DND-41 (cell line): ENCODE measurements around the gene RYR3.

Experiments
- ATAC-seq: fragments of 200-7000 bp; cut with Tn5 transposase; 3 replicates; pipeline ENCODE4 v1.9.1; 2021; ENCODE audit warnings: low read depth; ENCODE audit not compliant: insufficient read depth
- DNase-seq: peaks from one replicate; pipeline ENCODE4 v3.0.0-alpha.2; 2020
- H2AFZ ChIP-seq: 2 replicates; pipeline ENCODE4 v1.6.0; 2012; ENCODE audit warnings: low read depth, low read length
- H3K27ac ChIP-seq: 2 replicates; pipeline ENCODE4 v1.5.1; 2012; ENCODE audit warnings: low read length, inconsistent platforms
- H3K27me3 ChIP-seq: fragments of 200-600 bp; sonication (generic); 2 replicates; pipeline ENCODE4 v1.6.0; 2012; ENCODE audit warnings: low read length, mild to moderate bottlenecking, inconsistent platforms; ENCODE audit not compliant: insufficient read depth, poor library complexity
- H3K36me3 ChIP-seq: 2 replicates; pipeline ENCODE4 v1.5.1; 2012; ENCODE audit warnings: low read length, inconsistent platforms; ENCODE audit not compliant: insufficient read depth
- H3K4me1 ChIP-seq: 2 replicates; pipeline ENCODE4 v1.5.1; 2012; ENCODE audit warnings: mild to moderate bottlenecking, low read length; ENCODE audit not compliant: insufficient read depth
- H3K4me2 ChIP-seq: 2 replicates; pipeline ENCODE4 v1.6.0; 2012; ENCODE audit warnings: mild to moderate bottlenecking, moderate library complexity, low read length, inconsistent platforms; ENCODE audit not compliant: insufficient read depth
- H3K4me3 ChIP-seq, 2 experiments: fragments of 200-600 bp in 1 of 2; shearing (Covaris generic) in 1 of 2; 2 replicates each; pipeline ENCODE4 v1.5.1; 2012 to 2016; ENCODE audit warnings: inconsistent platforms in 2 of 2, low read length in 2 of 2, mild to moderate bottlenecking in 2 of 2, low read depth in 1 of 2, moderate library complexity in 1 of 2
- H3K79me2 ChIP-seq: 2 replicates; pipeline ENCODE4 v1.6.0; 2012; ENCODE audit warnings: low read length, inconsistent platforms; ENCODE audit not compliant: insufficient read depth
- H3K9ac ChIP-seq: 2 replicates; pipeline ENCODE4 v1.6.0; 2012; ENCODE audit warnings: low read depth, mild to moderate bottlenecking, inconsistent platforms, low read length, moderate library complexity
- H3K9me3 ChIP-seq: 2 replicates; pipeline ENCODE4 v1.5.1; 2012; ENCODE audit warnings: low read length, moderate library complexity, mild to moderate bottlenecking, inconsistent platforms; ENCODE audit not compliant: insufficient read depth, severe bottlenecking
- H4K20me1 ChIP-seq: 2 replicates; pipeline ENCODE4 v1.6.0; 2012; ENCODE audit warnings: low read length; ENCODE audit not compliant: insufficient read depth
- CTCF ChIP-seq: IDR thresholded peaks from 2 replicates; pipeline ENCODE4 v1.5.1; 2012; ENCODE audit warnings: borderline replicate concordance, low read length, moderate library complexity, mild to moderate bottlenecking; ENCODE audit not compliant: poor library complexity, severe bottlenecking; ENCODE audit errors: extremely low read depth
- EZH2 ChIP-seq: IDR thresholded peaks from 3 replicates; pipeline ENCODE4 v1.6.1; 2012; ENCODE audit warnings: borderline replicate concordance, low read depth, mild to moderate bottlenecking, moderate library complexity, low read length, inconsistent platforms; ENCODE audit not compliant: severe bottlenecking

RYR3 gene

GRCh38 chr15:33310481-33311311, at the start of gene RYR3:
RYR3 (plus strand) TSS chr15:33310967; CDS start chr15:33311046, 79 bp downstream.
- no peaks in the 10 kb centered on the region for H3K36me3 ChIP-seq
- H3K4me1 ChIP-seq: no peaks in the 10 kb centered on the region
- DNase-seq: no peak
- no peaks in the 10 kb centered on the region for H3K79me2 ChIP-seq
- TF ChIP-seq CTCF (no peak), EZH2 (no peak)
- H3K9me3 ChIP-seq: no peaks in the 10 kb centered on the region
- H2AFZ ChIP-seq: no peak within 1 kb of the TSS
- no peak within 1 kb of the TSS for H3K27ac ChIP-seq
- no peaks in the 10 kb centered on the region for H4K20me1 ChIP-seq
- no peak within 1 kb of the TSS for H3K9ac ChIP-seq
- ATAC-seq: no peak
- peaks cover 5% of the 10 kb centered on the region for H3K27me3 ChIP-seq
- no peak within 1 kb of the TSS for H3K4me2 ChIP-seq
- H3K4me3 ChIP-seq: no peak within 1 kb of the TSS

GRCh38 chr15:33262306-33262705, 48.5 kb upstream of the RYR3 start:
- DNase-seq: no peak
- Histone ChIP-seq H3K79me2 (no peaks in the 10 kb centered on the region), H3K9me3 (no peaks in the 10 kb centered on the region), H3K4me2 (no peak overlapping the region), H3K27me3 (no peaks in the 10 kb centered on the region), H3K4me3 (no peak overlapping the region), H3K9ac (no peak overlapping the region), H3K27ac (no peak overlapping the region), H2AFZ (no peak overlapping the region), H4K20me1 (no peaks in the 10 kb centered on the region), H3K36me3 (no peaks in the 10 kb centered on the region), H3K4me1 (no peaks in the 10 kb centered on the region)
- ATAC-seq: no peak
- no peak for TF ChIP-seq EZH2
- TF ChIP-seq CTCF: no peak

- Histone ChIP-seq H2AFZ (no peak overlapping the region), H3K27ac (no peak overlapping the region), H3K79me2 (no peaks in the 10 kb centered on the region), H4K20me1 (no peaks in the 10 kb centered on the region), H3K36me3 (no peaks in the 10 kb centered on the region), H3K9ac (no peak overlapping the region), H3K9me3 (no peaks in the 10 kb centered on the region), H3K27me3 (no peaks in the 10 kb centered on the region), H3K4me3 (no peak overlapping the region), H3K4me2 (no peak overlapping the region), H3K4me1 (peaks cover 12% of the 10 kb centered on the region)
- no peak for ATAC-seq
- no peak for DNase-seq
- no peak for TF ChIP-seq EZH2
- TF ChIP-seq CTCF: no peak
These were observed 33.1 kb upstream of the RYR3 start for GRCh38 chr15:33277689-33278088.
